KOPT-K1 (cell line): ENCODE measurements around the gene NIPAL4.

Experiments
- H3K27ac ChIP-seq: fragments of 200-600 bp; sonication (generic); 2 replicates; pipeline ENCODE4 v1.5.1; 2016; ENCODE audit warnings: antibody characterized with exemption, mild to moderate bottlenecking, low read depth, low read length; ENCODE audit not compliant: poor library complexity, severe bottlenecking
- H3K36me3 ChIP-seq: fragments of 200-600 bp; sonication (generic); 2 replicates; pipeline ENCODE4 v1.5.1; 2017; ENCODE audit warnings: antibody characterized with exemption, mild to moderate bottlenecking, low read length, moderate library complexity; ENCODE audit not compliant: insufficient read depth
- H3K9me3 ChIP-seq: fragments of 200-600 bp; sonication (generic); 2 replicates; pipeline ENCODE4 v1.5.1; 2017; ENCODE audit warnings: antibody characterized with exemption, low read length, mild to moderate bottlenecking; ENCODE audit not compliant: insufficient read depth, poor library complexity, severe bottlenecking

Gene NIPAL4

GRCh38 chr5:157511651-157512644 lies 51.9 kb downstream of the NIPAL4 start:
- no peak overlapping the region for H3K27ac ChIP-seq
- H3K9me3 ChIP-seq = no peaks in the 10 kb centered on the region
- peaks cover 93% of the 10 kb centered on the region for H3K36me3 ChIP-seq

GRCh38 chr5:157513182-157513581 lies 53.2 kb downstream of the NIPAL4 start:
- Histone ChIP-seq H3K27ac (no peak overlapping the region), H3K9me3 (no peaks in the 10 kb centered on the region), H3K36me3 (peaks cover 94% of the 10 kb centered on the region)

- H3K36me3 ChIP-seq = peaks cover 99% of the 10 kb centered on the region
- no peak overlapping the region for H3K27ac ChIP-seq
- no peaks in the 10 kb centered on the region for H3K9me3 ChIP-seq
Measured at GRCh38 chr5:157514974-157515373, 55.0 kb downstream of the NIPAL4 start.

GRCh38 chr5:157516006-157516405 lies 56.0 kb downstream of the NIPAL4 start:
- H3K9me3 ChIP-seq = no peaks in the 10 kb centered on the region
- peaks cover 89% of the 10 kb centered on the region for H3K36me3 ChIP-seq
- no peak overlapping the region for H3K27ac ChIP-seq

GRCh38 chr5:157516626-157517325 lies 56.8 kb downstream of the NIPAL4 start:
- Histone ChIP-seq H3K27ac (no peak overlapping the region), H3K9me3 (no peaks in the 10 kb centered on the region), H3K36me3 (peaks cover 81% of the 10 kb centered on the region)

- Histone ChIP-seq H3K36me3 (peaks cover 75% of the 10 kb centered on the region), H3K9me3 (no peaks in the 10 kb centered on the region), H3K27ac (no peak overlapping the region)
Measured at GRCh38 chr5:157518963-157519362, 59.0 kb downstream of the NIPAL4 start.

- Histone ChIP-seq H3K36me3 (peaks cover 75% of the 10 kb centered on the region), H3K27ac (no peak overlapping the region), H3K9me3 (no peaks in the 10 kb centered on the region)
Measured at GRCh38 chr5:157519579-157520253, 59.7 kb downstream of the NIPAL4 start.

- H3K36me3 ChIP-seq = peaks cover 72% of the 10 kb centered on the region
- no peaks in the 10 kb centered on the region for H3K9me3 ChIP-seq
- H3K27ac ChIP-seq = no peak overlapping the region
Measured at GRCh38 chr5:157520911-157521703, 61.1 kb downstream of the NIPAL4 start.

- Histone ChIP-seq H3K9me3 (no peaks in the 10 kb centered on the region), H3K36me3 (peaks cover 67% of the 10 kb centered on the region), H3K27ac (no peak overlapping the region)
Measured at GRCh38 chr5:157521704-157522029, 61.7 kb downstream of the NIPAL4 start.

- Histone ChIP-seq H3K9me3 (no peaks in the 10 kb centered on the region), H3K27ac (no peak overlapping the region), H3K36me3 (peaks cover 62% of the 10 kb centered on the region)
Measured at GRCh38 chr5:157523976-157524375, 64.0 kb downstream of the NIPAL4 start.
